ENCODE data around the gene FUCA2.
"Not testable (repeated sequence)": the region's sequence is repeated elsewhere in the genome, so short reads cannot be mapped to it uniquely, and the experiment has no call there.

The FUCA2 gene

GRCh38 chr6:143490775-143491174 lies 20.7 kb downstream of the FUCA2 start:
- no peak for DNase-seq

DNA sequence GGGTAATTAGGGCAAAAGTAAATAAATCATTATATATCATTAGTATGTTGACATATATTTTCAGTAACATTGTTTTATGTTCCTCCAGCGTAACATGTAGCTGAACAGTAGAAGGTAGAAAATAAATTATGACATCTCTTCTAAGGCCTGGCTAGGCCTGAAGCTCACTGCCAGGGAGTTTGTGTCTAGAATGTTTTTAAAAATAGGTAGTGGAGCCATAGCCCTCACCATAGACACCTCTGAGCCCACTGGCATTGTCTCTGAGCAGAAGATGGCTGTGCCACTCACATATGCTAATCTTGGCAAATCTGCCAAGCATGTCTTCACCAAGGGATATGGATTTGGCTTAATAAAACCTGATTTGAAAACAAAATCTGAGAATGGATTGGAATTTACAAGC lies 21.3 kb downstream of the FUCA2 start:
- no peak for DNase-seq

DNA sequence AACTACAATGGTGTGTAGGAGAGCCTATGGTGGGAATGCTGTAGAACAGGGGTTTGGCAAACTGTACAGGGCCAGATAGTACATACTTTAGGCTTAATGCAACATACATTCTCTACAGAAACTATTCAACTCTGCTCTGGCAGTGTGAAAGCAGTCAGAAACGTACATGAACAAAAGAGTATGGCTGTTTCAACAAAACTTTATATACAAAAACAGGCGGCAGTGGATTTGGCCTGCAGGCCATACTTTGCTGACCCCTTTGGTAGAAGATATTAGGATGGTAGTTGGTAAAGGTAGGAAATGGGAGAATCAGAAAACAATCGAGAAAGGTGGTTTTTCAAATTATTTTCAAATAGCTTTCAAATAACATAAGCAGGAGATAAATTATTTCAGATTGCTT lies 24.8 kb downstream of the FUCA2 start:
- DNase-seq, result no peak

DNA sequence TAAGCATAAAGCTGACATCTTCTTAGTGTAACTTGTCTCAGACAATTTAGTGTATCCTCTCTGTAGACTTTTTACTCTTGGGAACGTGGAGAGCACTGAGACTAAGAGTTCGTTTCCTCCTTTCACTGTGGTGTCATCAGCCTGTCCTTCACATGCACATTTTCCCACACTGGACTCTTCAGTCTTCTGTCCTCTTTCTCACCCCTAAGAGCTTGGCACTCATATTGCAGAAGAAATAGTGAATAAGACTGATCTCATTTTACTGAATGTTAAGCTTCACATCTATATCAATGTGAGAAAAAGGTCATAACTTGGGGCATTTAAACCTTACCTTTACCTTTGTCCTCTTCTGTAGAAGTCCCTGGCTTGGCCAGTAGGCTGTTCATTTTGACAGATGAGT lies 25.6 kb downstream of the FUCA2 start:
- DNase-seq, result no peak

- no peak for DNase-seq
Observed at GRCh38 chr6:143482593-143482992, 28.9 kb downstream of the FUCA2 start.

- DNase-seq, result no peak
Observed at GRCh38 chr6:143478479-143479062, 32.9 kb downstream of the FUCA2 start.

DNA sequence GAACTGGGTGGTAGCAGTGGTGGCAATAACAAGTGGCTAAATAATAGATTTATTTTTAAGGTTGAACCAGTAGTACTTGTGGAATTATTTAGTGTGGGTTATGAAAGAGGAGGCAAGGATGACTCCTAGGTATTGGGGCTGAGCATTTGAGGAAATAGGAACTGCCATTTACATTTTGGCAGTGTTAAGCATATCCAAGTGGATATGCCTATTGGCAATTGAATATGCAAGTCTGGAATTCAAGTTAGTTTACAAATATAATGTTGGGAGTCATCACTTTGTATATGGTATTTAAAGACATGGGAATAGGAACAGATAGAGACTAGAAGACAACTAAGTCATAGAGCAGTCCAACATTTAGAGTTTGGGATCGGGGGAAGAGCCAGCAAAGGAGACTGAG lies 35.0 kb downstream of the FUCA2 start:
- no peak for DNase-seq

GRCh38 chr6:143471822-143472221 lies 39.7 kb downstream of the FUCA2 start:
- no peak for DNase-seq

- DNase-seq, result not testable (repeated sequence)
Observed at GRCh38 chr6:143468823-143469222, 42.7 kb downstream of the FUCA2 start.

DNA sequence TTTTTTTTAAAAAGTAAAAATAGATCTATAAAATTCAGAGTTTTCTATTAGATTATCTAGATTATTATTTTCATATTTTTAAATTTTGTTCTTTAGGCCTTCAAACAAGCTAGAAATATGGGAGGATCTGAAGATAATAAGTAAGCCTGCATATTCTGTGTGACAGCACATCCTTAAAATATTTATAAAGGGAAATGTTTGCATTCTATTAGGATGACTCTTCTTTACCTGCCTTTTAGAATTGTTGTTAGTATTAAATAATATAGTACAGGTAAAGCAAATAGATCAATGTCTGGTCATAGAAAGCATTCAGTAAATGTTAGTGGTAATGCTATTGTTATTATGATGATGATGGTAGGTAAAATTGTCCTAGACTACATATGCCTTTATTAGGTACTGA lies 43.5 kb downstream of the FUCA2 start:
- DNase-seq, result no peak

GRCh38 chr6:143465546-143465945 lies 46.0 kb downstream of the FUCA2 start:
- no peak for DNase-seq

GRCh38 chr6:143457563-143458359 lies 53.8 kb downstream of the FUCA2 start:
- no peak for DNase-seq

- no peak for DNase-seq
Observed at GRCh38 chr6:143451531-143451930, 60.0 kb downstream of the FUCA2 start.

DNA sequence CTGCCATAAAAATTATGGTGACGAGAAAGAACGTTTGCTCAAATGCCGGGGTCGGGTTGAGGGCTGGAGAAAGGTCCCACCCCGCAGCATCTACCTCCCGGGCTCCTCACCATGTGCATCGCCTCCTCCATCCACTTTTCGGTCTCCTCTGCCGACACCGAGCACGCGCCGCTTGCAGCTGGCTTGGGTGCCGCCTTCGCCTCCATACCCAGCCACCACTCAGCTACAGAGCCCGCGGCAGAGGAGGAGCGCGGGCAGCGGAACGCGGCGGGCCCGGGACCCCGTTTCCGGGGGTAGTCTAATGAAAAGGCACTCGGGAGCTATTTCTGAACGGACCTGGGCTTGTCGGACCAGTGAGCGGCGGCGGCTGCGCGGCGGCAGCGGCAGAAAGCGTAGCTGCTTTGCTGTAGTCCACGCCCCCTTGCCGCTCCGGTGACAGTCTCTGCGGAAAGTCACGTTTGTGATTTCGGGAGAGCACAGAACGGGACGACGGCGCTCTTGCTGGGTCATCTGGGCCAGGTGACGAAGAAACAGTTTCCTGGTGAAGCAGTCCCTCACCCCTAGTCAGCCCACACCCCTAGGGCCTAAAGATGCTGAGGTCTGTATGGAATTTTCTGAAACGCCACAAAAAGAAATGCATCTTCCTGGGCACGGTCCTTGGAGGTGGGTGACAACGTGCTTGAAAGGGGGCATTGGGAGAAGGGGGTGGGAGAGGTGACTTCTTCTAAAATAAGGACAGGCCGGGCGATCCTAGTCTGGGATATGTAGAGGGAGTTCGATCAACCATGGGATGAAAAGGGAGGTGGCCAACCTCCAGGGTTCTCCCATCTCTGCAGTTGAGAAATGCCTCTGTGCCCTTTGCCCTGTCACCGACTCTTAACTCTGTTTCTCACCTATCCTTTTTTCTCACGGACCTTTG lies 60.8 kb downstream of the FUCA2 start, which contains the start of the genes ADAT2 and PEX3:
Gene ADAT2, minus strand, starts transcription at position 243 of the 919 bp plus-strand sequence. Its CDS starts 37 bp downstream, at position 206.
Gene PEX3, plus strand, starts transcription at position 353 of the 919 bp plus-strand sequence. Its CDS starts 238 bp downstream, at position 591.
- peak; percentile 94 for DNase-seq

GRCh38 chr6:143449714-143450452 lies 61.6 kb downstream of the FUCA2 start:
- peak; percentile 40 for DNase-seq

DNA sequence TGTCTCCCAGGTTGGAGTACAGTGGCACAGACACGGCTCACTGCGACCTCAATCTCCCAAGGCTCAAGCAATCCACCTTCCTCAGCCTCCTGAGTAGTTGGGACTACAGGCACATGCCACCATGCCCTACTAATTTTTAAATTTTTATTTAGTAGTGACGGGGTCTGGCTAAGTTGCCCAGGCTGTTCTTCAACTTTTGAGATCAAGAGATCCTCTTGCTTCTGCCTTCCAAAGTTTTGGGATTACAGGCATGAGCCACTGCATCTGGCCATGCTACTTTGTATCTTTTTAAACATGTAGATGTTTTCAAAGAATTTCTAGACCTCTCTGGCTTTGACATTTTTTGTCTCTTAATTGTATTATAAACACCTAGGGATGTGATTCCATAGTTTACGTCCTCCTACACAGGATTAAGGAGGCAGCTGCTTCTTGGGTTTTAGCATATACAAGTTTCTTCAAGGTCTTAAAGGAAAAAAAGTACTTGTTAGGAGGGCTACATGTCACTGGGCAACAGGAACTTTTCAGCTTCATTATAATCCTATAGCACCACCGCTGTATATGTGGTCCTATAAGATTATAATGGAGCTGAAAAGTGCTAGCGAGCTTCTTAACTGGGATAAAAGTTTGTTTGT lies 62.3 kb downstream of the FUCA2 start:
- no peak for DNase-seq

DNA sequence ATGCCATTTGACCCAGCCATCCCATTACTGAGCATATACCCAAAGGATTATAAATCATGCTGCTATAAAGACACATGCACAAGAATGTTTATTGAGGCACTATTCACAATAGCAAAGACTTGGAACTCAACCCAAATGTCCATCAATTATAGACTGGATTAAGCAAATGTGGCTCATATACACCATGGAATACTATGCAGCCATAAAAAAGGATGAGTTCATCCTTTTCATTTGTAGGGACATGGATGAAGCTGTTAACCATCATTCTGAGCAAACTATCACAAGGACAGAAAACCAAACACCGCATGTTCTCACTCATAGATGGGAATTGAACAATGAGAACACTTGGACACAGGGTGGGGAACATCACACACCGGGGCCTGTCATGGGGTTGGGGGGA lies 63.7 kb downstream of the FUCA2 start:
- not testable (repeated sequence) for DNase-seq
